Astrocyte of the hippocampus (primary cell): ENCODE results near the gene GNB1.
"Not testable (repeated sequence)": the region's sequence is repeated elsewhere in the genome, so short reads cannot be mapped to it uniquely, and the experiment has no call there.

Experiments used
- DNase-seq: peaks from one replicate; pipeline ENCODE4 v3.0.0; 2011; ENCODE audit warnings: low read depth, low spot score

The GNB1 gene

DNA sequence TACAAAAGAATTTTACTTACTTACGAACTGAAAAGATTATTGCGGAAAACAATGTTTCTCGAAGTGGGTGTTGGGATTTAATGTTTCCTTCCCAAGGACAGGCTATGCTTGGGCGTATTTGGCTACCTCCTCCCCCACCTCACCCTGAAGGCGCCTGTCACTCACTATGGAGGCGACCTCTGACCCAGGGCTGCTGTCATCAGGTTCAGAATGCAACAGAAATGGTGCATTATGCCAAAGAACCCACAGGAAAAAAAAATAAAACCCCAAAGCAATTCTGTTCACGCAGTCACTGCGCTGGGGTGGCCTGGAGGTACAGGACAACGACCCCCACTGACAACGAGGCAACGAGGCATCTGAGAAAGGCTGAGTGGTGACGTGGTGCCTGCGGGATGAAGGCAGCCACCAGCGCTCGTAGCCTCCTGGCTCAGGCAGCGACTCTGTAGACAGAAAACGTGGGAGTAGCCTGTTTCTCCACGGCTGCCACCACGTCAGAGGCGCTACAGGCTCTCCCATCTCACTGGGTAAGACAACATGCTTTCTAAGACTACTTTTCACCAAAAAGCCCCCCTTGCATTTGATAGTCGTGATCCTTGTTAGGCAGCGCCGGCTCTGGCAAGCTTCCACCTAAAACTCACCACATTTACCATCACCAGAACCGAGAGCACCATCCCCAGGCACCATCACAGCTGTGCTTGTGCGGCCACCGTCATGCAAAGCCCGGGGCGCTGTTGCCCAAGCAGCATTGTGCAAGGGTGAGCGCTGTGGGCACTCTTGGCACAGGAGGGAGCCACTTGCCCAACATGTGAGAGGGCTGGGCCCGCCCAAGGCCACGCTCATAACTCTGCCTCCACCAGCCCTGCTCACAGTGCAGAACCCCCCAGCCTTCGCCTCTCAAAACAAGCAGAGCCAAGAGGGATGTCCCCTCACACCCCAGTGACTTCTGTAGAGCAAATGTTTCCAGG is 126.9 kb downstream of the GNB1 start:
- DNase-seq, result no peak

DNA sequence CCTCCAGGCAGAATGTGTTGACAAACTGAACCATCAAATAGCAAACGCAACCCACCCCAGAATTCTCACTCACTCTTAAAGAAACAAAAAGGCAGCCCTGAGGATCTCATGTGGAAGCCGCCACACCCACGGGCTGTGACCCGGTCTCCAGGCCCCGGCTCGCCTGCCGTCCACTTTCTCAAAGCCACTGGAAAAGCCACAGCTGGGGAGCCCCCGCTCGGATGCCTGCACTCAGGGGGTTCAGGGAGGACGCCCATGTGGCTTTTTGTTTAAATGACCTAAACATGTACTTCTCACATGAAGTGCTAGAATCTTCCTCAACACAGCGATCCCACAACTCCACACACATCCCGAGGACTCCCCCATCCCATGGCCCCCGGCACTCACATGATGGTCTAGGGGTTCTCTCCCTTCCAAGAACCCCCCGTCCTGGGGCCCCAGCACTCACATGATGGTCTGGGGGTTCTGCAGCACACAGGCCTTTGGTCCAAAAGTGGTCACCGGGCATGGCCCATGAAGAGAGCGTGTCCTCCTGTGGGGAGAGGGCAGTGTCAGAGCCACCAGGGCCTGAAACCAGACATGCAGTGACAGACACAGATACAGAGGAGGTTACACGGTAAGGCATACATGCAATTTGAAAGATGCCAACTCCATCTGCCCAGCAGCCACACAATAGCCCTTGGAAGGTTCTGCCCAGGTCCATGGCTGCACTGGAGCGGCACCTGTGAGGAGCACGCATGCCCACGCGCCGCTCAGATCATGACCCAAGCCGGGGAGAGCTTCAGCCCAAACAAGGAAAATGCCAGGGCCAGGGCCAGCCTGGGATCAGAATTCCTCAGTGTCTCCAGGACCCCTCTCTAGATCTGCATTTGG is 129.1 kb downstream of the GNB1 start:
- no peak for DNase-seq

DNA sequence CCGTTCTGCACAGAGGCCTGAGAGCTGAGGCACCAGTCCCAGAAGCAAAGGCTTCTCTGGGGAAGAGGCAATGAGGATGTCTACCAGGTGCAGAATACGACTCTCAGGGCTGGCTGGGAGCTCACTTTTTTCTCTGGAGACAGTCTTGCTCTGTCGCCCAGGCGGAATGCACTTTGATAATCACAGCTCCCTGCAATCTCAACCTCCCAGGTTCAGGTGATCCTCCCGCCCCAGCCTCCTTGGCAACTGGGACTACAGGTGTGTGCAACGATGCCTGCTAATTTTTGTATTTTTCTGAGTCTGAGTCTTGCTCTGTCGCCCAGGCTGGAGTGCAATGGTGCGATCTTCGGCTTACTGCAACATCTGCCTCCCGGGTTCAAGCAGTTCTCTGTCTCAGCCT is 130.2 kb downstream of the GNB1 start:
- DNase-seq, result no peak

DNA sequence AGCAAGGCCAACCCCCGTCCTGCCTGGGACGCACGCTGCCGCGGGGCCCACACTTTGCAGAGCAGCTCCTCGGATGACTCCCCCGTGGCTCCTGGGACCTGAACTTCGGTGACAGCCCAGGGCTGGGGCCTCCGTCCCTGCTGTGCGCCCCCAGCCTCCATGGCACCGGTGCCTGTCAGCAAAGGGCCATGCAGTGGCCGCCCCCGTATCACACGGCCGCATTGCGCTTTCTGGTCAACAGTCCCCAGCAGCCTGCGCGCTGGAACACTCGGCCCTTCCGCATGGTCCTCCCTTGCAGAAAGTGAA is 130.6 kb downstream of the GNB1 start:
- no peak for DNase-seq

DNA sequence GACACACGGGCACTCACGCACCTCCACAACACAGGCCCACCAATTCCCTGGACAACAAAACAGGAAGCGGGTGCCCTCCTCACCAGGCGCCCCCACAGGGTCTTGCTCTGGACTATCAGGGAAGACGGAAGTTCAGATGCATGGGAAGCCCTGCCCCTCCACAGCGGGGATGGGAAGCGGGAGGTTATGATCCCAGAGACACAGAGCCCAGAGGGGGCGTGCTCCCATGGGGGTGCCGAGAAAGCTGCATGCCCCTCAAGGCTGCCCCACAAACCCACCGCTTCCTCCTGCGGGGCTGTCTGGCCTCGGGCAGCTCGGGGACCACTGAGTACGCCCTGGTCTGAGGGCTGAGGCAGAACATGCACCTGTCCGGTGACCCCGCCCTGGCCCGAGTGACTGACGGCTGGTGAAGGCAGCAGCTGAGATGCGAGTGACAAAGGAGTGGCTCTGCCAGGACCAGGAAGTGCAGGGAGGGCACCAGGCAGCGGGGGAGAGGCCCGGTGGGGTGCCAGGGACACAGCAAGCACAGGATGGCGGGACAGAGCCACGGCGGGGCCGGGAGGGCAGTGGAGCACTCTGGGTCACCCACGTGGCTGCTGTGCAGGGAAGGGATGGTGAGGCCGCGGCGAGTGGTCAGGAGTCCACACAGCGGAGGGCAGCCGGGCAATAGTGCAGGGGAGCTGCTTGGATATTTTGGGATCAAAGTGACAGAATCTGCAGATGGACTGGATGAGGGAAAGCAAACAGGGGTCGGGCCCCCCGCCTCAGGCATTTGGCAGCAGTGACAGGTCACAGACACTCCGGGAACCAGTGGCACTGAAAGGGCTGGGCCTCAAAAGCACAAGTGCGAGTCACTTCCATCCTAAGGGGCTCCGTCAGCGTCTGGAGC is 131.2 kb downstream of the GNB1 start:
- no peak for DNase-seq

DNA sequence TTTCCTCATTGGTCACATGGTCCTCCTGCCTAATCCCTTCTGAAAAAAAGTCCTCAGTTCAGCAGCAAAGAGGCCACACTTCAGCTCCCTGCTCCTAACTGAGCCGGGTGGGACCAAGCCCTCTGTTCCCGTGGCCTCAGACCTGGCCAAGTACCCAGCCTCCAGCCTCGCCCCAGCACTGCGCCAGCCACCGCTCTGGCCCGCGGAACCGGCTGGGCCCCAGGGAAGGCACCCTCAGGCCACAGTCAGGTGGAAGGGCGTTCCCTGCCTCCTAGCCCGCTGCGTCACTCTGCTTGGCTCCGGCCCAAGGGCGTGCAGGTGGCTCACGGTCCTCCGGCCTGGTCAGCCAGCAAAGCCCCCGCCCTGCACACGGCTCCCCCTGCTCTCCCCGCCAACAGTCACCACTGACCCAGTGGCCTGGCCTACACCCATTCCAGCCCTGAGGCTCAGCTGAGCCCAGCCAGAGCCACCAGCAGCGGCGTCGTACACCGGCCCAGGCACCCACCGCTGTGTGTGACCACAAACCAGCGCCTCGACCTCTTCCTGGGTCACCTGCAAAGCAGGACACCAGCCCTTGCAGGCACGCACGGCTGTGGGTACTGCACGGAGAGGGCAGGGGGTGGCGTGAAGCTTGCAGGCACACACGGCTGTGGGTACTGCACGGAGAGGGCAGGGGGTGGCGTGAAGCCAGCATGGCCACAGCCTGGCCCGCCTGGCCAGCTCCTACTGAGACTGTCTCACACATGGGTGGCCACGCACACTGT is 132.0 kb downstream of the GNB1 start:
- DNase-seq, result no peak

DNA sequence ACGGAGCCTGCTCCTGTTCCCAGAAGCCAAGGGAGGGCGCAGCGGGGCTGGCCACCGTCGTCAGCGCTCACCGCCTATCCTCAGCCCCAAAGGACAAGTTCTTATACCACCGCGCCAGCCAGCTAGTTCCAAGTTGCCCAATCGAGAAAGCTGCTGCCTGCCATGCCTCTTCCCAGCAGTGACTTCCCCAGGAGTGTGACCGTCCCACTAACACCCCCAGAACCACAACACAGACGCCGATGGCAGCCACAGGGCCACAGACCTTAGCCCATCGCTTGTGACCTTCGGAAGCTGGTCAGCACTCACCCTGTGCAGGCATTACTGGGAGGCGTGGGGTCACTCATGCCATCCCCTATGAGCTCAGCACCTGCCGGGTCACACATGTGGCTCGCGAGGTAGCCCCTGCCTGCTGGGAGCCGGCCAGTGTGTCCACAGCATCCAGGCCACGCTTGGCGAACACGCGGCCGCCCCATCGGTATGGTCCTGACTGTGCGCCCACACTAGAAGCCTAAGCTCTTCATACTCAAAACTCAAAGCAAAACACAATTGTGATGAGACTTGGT is 132.7 kb downstream of the GNB1 start:
- DNase-seq, result no peak

DNA sequence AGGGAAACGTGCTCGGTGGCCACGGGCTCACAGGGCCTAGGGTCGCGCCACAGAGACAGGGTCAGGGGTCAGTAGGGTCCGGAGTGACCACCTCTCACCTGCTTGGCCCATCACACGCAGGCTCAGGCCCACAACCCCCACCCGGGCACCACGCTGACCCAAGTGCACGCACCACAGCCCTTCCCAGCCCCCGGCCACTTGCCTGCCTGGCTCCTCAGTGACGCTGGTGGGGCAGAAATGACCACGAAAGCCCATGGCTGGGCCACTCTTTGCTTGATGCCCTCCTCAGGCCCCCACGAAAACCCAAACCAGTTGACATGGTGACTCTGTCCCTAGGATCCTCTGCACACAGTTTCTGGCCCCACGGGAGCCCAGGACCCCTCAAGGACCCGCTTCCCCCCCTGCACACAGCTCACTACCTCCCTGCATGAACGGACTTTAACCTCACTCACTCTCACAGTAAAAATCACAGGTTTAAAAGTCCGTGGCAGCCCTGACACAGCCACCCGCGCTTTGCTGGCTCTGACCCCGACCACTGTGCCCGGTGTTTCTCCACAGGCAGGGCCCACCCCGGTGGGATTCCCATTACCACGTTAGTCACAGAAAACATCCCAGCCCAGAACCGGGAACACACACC is 133.3 kb downstream of the GNB1 start:
- no peak for DNase-seq

DNA sequence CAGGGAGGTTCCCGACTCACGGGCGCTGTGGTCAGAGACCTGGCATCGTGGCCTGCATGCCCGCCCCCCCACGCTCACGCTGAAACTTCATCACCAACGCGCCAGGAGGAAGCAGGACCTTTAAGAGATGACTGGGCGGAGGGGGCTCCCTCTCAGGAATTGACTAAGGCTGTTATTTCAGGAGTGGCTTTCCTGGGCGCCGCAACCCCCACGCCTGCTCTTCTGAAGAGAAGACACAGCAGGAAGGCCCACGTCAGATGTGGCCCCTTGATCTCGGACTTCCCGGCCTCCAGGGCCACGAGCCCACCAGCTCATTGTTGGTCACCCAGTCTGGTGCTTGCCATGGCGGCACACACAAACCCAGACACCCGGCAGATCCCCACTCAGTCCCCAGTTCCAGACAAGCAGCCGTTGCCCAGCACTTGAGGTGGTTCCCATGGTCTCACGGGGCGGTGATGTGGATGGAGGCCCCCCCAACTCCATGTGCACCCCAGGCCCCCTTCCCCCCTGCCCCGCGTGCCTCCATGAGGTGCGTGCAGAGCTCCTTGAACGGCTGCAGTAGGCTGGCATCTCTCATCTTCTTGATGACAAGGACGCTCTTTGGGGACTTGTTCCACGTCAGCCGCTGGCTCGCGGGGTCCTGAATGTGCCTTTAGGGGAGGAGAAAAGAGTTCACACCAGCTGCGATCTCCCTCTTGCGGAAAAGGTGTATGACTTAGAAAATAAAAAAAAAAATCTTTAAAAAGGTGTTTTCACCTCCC is 134.0 kb downstream of the GNB1 start:
- no peak for DNase-seq

DNA sequence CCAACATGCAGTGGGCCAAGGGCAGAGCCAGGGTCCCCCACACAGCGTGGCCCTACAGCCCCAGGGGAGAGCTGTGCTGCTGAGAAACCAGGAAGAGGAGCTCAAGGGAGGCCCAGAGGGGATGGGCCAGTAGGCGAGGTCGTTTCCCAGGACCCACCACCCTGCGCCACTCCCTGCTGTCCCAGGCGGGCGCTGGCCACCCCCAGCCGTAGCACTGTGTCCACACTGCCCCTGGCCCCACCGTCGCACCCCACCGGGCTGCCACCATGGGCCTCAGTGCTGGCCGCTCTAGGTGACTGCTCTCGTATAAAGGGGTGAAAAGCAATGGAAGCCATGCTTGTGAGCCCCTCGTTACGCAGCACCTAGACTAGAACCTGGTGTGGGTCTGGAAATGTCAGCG is 135.0 kb downstream of the GNB1 start:
- no peak for DNase-seq

DNA sequence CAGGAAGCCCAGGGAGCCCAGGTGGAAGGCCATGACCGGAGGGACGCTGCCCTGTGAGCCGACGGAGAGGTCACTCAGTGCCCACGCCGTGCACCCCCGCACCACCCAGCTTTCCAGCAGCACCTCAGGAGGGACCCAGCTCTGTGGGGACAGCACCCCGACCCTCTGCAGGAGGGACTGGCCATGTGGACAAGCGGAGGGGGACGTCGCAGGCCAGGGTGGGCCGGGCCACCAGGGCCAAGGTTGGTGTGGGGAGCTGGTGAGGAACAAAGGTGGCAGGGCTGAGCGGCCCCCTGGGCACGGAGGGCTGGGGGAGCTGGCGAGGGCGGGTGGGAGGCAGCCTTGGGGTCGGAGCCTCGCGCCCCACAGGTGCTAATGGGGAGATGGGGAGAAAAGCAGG is 135.5 kb downstream of the GNB1 start:
- DNase-seq, result no peak

DNA sequence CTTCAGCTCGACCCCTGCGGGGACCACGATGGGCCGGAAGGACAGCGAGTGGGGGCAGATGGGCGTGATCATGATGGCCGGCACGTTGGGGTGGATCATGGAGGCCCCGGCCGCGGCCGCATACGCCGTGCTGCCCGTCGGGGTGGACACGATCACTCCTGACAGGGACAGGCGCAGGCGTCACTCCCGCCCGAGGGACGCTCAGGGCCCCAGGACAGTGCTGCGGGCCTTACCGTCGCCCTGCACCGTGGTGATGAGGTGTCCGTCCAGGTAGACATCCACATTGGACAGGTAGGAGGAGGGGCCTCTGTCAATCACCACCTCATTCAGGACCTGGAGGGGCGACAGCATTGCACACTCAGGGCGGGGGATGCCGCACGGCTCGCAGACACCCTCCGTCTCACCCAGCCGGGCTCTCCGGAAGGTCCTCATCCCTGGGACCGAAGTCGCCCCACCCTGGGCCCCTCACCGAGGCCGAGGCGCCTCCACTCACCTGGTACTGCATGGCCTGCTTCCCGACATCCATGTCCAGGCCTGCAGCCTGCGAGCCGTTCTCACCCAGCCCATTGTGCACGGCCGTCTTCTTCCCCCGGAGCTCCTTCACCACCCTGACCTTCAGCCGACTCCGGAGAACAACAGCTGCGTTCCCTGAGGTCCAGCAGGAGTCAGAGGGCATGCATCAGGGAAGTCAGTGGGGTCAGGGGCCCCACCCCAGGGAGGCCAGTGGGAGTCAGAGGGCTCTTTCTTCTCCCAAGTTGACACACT is 136.7 kb downstream of the GNB1 start:
- no peak for DNase-seq

DNA sequence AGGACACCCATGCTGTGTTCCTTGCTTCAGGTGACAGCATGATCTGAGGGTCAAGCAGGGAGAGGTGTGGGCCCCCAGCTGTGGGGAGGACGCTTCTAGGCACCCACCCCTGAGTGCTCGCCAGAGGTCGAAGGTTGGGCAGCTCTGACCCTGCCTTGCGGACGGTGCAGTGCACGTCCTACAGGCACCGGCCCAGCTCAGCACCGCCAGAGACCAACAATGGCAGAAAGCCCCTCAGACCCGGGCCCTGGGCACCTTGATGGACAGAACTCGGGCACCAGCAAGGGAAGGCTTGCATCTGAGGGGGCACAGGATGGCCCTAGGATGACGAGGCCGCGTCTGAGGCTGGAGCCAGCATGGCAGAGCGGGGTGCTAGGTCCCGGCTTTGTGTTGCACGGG is 137.3 kb downstream of the GNB1 start:
- DNase-seq, result no peak

DNA sequence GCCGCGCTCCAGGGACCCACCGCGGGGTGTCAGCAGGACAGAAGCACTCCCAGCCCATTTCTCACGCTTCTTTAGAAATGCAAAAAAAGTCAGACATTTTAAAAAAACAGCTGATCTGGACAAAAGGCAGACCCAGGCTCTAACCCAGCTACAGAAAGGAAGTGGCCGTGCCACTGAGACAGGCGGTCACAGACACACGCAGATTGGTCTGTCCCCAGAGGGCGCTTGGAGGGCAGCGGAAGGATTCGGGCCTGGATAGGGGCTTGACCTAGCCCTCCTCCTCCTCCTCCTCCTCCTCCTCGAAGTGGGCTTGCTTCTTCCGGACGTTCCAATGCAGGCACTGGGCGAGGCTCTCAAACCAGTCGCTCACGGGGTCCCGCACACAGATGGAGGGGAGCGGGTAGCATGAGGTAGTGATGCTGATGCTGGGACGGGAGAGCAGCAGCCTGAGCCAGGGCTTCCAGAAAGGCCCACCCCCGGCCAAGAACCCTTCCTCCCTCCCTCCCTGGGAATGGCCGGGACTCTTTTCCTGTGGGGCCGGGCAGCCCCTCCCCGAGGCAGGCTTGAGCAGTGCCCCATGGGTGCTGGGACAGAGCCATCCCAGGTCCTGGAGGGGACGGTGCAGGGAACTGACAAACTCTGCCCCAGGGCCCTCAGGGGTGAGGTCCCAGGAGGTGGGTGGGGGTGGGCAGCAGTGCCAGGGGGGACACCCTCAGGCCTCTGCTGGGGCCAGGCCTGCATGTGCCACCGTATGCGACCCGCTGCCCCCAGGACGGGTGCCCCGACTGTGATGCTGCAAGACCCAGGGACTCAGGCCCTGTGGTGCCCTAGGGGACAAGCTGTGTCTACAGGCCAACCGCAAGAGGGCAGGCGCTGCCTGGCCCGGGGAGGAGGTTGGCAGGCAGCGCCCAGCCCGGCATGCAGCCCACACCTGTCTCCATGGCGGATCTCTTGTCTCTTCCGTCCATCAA is 138.0 kb downstream of the GNB1 start:
- DNase-seq, result no peak

DNA sequence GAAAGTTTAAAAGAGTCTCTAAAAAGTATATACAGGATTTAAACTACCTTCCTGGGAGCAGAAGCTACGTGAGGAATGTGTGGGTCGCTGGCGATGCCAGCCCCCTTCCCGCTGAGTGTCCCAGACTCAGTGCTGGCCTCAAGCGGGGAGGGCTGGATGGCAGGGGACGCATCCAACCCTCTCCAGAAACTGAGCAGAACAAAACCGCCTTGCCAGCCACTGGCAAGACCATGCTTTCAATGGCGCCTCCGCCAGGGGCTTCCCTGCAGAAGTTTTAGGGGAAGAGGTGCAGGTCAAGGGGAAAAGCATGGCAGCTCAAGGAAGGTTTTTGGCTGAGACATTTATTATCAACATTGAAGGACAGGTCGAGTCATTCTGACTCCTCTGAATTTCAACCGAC is 138.7 kb downstream of the GNB1 start:
- DNase-seq, result no peak

DNA sequence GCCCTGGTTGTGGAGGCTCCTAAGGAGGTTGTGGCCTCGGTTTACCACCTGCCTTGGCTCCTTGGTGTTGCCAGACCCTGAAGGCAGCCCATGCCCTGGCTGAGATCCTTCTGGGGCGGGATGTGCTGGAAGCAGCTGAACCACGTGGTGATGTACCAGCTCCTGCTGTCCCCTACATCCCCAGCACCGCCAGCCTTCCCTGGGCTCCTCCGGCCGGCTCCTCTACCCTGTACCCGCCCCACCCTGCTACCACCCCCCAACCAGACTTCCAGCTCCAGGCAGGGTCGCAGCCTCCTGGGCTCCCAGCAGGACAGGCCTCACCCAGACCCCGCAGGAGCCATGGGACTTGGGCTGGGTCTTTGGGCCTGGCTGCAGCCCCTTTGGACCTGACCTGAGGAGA is 140.9 kb downstream of the GNB1 start:
- DNase-seq, result not testable (repeated sequence)

DNA sequence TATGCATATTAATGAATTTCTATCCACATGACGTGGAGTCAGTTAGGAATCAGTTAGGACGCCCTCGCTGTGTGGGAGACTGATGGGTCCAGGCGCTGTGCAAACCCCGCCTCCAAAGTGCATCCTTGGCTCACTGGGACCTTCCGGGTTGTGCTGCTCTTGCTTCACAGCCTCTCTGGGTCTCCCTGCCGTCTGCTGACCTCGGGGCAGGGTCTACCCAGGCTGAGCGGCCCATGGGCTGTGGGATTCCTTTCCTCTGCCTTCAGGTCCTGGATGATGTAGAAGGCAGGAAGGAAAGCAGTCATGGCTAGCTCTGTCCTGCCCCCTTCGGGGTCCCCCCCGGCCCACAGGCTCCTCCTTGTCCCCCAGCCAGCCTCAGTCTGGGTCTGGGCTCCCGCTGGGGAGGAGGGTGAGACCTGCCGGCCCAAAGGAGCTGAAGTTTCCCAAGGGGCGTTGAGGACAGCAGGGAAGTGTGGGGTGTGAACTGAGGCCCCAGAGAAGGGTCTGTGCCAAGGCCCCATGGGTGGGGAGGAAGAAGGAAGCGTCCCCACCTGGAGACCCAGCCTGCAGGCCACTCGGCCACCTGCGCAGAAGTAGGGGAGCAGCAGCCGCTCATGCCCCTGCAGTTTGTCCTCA is 142.1 kb downstream of the GNB1 start:
- DNase-seq, result no peak
